Measurements from ENCODE around the gene FBF1.

Gene FBF1

DNA sequence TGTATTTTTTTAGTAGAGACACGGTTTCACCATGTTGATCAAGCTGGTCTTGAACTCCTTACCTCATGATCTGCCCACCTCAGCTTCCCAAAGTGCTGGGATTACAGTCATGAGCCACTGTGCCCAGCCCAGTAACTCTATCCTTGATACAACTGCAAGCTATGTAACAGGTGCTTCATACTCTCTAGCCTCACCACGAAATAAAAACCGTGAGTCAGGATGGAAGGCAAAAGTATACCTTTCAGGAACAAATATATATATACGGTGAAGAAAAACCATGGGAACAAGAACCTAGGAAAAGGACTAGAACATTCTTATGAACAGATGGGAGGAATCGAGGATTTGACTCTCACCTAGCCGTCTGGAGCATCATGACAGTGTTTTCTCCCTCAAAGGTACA lies 9.6 kb upstream of the FBF1 start:
- DNase-seq, result no peak

DNA sequence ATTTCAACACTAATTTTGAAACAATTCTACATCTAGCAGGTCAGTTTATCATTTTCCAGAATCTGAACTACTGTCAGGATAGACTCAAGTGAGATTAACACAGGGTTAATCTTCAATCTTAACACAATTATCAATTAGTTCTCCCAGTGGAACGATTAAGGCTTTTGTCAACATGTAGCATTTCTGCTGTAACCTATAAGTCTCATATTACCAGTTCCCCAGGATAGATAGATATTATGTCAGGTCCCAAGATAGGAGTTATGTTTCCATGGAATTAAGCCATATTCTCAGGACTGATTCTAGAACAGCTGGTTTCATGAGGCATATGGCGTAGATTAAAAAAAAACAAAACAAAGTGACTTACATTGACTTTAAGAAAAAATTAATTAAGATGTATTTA lies 4.4 kb upstream of the FBF1 start:
- no peak for DNase-seq

GRCh38 chr17:75943491-75943890 lies 2.6 kb upstream of the FBF1 start:
- no peak for DNase-seq

- DNase-seq, result no peak
Observed at GRCh38 chr17:75942473-75942872, 1.6 kb upstream of the FBF1 start.

DNA sequence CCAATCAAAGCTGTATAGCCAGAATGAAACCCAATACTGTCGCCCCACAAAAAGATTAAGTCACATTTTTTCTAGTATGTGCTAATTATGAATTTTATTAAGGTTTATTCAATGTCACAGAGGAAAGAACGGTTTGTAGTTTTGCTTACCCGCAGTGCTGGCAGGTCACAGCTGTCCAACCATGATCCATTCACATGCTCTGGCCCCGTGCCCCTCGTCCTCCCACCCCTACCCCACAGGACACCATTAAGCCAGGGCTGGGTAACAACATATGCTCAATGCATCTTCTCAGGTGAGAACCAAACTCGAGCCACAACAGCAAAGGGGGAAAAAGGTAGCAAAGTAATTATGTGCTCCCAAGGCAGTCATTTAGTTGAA lies 589 bp upstream of the FBF1 start:
- DNase-seq, result no peak

- DNase-seq, result no peak
Observed at GRCh38 chr17:75937652-75938051, 3.2 kb downstream of the FBF1 start.

DNA sequence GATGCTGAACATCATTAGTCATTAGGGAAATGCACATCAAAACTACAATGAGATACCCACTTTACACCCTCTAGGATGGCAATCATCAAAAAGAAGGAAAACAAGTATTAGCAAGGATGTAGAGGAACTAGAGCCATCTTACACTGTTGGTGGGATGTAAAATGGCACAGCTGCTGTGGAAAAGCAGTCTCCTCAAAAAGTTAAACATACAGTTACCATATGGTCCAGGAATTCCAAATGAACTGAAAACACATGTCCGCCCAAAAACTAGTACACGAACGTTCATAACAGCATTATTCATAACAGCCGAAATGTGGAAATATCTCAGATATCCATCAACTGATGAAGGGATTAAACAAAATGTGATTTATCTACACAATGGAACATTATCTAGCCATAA lies 7.0 kb downstream of the FBF1 start:
- no peak for DNase-seq

DNA sequence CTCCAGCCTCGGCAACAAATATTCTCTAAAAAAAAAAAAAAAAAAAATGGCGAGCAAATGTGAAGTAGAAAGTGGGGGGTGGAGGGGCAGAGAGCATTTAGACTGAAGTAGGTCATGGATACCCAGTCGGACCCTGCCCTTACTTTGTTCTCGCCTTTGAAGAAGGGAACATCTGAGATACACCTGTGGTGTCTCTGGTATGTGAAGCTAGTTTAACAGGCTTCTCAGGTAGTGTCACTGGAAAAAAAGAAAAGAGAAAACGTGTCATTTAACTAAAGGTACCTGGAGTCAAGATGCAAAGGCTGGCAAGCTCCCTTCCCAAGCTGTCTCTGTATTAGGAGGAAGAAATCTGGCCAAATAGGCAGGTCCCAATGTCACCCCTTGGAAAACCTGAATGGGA lies 8.0 kb downstream of the FBF1 start:
- DNase-seq, result no peak

GRCh38 chr17:75931062-75931461 lies 9.8 kb downstream of the FBF1 start:
- DNase-seq, result no peak

- peak; percentile 11 to 68 (median 58) for DNase-seq
Observed at GRCh38 chr17:75927286-75927922, 13.4 kb downstream of the FBF1 start.

GRCh38 chr17:75926456-75926855 lies 14.4 kb downstream of the FBF1 start:
- no peak for DNase-seq

- DNase-seq, result no peak
Observed at GRCh38 chr17:75925912-75926311, 14.9 kb downstream of the FBF1 start.

DNA sequence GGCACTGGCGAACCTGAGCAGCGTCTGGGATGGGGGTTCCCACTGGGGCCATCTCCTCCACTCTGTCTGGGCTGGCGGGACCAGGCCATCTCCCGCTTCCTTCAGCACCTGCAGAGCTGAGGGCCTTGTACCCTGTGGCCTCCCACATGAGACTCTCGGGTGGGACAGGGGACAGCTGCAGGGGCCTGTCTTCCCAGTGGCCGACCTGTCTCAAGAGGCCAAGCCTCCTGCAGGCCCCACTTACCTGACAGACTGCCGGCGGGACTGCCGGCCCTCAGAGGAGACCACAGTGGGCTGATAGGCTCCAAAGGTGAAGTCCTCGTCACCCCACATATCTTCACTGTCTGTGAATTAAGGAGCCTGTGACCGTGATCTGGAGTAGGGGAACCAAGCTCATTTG lies 15.7 kb downstream of the FBF1 start:
- no peak for DNase-seq

GRCh38 chr17:75922963-75923874 lies 17.6 kb downstream of the FBF1 start:
- no peak for DNase-seq

- DNase-seq, result no peak
Observed at GRCh38 chr17:75922173-75922961, 18.5 kb downstream of the FBF1 start.

- DNase-seq, result no peak
Observed at GRCh38 chr17:75921596-75921995, 19.2 kb downstream of the FBF1 start.

DNA sequence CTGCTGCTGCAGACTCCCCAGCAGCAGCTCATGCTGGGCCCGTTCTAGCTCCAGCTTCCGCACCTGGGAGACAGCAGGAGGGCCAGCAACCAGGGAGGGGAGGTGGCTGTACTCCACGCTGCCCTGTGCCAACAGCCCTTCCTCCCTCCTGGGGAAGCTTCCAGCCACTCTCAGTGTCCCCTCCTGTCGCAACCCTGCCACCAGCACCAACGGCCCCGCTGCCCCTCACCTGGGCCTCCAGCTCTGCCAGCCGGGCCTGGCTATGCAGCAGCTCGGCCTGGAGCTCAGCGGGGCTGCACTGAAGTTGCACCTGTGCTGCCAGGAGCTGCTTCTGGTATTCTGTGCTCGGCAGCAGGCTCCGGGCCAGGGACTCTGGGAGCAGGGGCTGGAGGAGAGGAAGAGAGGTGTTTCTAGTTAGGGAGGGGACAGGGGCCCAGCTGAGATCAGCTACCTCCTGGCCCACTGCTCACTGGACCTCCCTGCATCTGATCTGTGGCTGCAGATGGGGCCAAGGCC lies 20.7 kb downstream of the FBF1 start:
- no peak for DNase-seq

DNA sequence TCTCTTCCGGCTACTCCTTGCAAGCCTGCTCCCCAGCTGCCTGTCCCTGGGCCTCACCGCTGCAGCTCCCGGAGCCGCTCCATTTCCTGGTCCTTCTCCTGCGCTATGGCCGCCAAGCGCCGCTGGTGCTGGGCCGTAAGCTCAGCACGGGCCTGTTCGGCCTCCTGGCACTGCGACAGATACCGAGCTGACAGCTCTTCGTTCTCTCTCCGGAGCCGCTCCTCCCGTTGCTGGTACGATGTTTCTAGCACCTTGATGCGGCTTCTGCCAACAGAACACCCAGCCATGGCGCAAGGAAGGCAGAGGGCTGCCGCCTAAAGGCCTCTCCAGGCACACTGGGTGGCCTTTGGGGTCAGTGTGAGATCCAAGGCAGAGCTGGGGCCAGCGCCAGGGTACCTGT lies 21.2 kb downstream of the FBF1 start:
- DNase-seq, result no peak

DNA sequence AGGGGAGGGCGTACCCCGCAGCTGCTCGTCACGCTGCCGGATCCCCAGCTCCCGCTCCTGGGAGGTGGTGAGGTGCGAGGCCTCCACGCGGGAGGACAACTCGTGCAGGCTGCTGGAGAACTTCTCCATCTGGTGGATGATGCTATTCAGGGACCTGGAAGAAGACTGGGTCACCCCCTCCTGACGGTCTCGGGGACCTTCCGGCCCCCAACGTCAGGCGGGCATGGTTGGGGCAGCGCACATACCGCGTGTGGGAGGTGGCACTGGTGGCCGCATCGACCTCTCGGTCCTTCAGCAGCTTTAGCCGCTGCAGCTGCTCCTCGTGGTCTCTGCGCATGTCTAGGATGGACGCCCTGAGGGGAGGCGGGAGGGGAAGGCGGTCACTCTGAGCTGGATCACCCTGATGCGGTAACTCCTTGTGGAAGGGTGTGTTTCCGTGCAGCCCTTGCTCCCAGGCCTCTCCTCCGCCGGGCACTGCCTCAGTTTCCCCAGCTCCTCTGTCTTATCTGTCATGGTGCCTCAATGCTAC lies 22.9 kb downstream of the FBF1 start:
- no peak for DNase-seq

GRCh38 chr17:75917141-75917916 lies 23.5 kb downstream of the FBF1 start:
- DNase-seq, result no peak

- DNase-seq, result no peak
Observed at GRCh38 chr17:75915268-75915667, 25.6 kb downstream of the FBF1 start.

DNA sequence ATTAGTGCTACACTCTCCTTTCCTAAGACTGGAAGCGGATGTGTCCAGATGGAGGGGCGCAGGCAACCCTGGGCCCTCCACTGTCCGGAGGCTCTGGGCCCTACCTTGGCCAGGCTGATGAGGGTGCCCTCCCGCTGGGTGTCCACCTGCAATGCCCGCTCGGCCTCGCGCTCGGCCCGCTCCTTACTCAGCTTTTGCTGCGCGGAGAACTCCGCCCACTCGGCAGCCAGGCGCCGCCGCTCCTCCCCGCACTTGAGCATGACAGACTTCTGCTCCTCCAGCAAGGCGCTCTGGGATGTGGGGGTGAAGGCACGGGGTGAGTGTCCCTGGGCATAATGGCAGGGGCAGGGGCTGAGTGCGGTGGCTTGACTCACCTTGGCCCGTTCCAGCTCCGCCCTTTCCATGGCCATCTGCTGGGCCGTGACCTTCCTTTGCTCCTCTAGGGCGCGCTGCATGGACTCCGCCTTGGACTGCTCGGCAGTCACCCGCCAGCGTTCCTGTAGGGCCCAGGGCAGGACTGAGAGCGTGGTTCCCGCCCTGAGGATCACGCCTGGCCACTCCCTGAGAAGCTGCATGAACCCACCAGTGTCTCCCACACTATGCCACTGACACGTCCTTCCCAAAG lies 26.1 kb downstream of the FBF1 start:
- DNase-seq, result no peak
